Embryonic facial prominence (tissue), 1 donor: ENCODE measurements around the gene FPR1.

Source experiments
- DNase-seq: peaks from one replicate; pipeline ENCODE4 v3.0.0-alpha.2; 2016; ENCODE audit errors: extremely low spot score

FPR1 gene

GRCh38 chr19:51737924-51738323 lies 13.8 kb downstream of the FPR1 start:
- DNase-seq: no peak

- DNase-seq: no peak
Measured at GRCh38 chr19:51737389-51737788, 14.3 kb downstream of the FPR1 start.

DNA sequence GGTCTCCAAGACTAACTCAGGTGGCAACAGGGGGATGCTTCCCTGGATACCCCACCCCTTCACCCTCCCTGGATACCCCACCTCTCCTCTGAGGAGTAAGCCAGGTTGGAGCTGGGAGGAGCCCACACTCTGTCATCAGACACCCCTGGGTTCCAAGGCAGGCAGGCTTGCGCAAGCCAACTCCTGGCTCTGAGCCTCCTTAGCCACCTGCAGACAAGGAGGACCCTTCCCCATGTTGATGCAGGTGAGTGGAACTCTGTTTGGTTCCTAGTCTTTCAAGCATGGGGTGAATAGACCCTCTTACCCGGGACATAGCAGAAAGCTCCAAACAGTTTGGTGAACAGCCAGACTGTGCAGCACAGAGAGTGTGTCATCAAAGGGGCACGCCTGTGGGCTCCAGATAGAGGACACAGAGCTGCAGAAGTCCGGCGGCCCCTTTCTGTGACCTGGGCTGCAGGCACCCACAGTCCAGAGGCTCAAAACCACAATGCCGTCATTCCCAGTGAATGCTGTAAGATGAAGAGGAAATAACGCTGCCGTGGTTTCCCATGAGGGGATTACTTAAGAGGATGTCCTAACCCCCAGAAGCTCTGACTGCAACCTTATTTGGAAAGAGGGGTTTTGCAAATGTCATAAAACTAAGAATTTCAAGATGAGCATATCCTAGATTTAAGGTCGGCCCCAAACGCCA lies 15.8 kb downstream of the FPR1 start:
- DNase-seq: no peak

DNA sequence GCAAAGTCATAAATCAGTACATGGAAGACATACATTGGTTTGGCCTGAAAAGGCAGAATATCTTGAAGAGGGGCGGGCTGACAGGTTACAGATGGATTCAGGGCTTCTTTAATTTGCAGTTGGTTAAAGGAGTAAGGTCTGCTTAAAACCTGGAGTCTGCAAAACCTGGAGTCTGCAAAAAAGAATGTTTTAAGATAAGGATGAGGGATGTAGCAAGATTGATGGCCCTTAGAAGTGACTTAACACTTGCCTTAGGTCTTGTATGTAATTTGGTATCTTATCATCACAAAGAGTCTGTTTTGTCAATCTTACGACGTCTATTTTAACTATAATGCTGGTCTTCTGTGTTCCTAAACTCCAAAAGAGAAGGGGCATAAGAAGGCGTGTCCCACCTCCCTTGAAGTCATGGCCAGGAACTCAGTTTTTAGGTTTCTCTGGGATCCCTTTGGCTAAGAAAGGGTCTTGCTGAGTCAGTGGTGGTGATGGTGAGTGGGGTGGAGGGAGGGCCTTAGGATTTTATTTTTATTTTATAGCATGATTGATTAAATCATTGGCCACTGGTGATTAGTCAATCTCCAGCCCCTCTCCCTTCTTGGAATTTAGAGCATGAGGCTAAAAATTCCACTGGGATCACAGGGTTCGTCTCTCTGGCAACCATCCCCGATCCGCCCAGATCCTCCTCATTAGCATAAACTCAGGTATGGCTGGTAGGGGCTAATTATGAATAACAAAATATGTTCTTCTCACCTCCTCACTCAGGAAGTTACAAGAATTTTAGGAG lies 17.7 kb downstream of the FPR1 start:
- DNase-seq: no peak

DNA sequence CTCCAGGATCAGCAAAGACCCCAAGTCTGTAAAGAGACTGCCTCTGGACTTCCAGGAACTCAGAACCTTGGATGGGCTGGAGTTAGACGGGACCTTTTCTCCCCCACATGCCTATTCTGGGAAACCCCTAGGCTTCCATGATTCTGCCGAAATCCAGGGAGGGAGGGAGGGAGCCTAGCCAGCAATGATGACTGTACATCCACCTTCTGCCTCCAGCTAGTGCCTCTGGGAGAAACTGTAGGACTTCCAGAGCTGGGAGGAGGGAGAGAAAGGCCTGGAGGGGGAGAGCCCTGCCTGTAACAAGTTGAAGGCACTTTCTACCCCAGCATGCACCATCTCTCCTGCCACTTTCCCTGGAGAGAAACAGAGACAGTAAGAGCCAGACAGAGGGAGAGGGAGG lies 21.9 kb downstream of the FPR1 start:
- no peak for DNase-seq

- DNase-seq: no peak
Measured at GRCh38 chr19:51727349-51727880, 24.3 kb downstream of the FPR1 start.

GRCh38 chr19:51726049-51726448 lies 25.6 kb downstream of the FPR1 start:
- DNase-seq: no peak

- DNase-seq: no peak
Measured at GRCh38 chr19:51724543-51724942, 27.1 kb downstream of the FPR1 start.

GRCh38 chr19:51722492-51722891 lies 29.2 kb downstream of the FPR1 start:
- no peak for DNase-seq

GRCh38 chr19:51721905-51722304 lies 29.8 kb downstream of the FPR1 start:
- DNase-seq: no peak

DNA sequence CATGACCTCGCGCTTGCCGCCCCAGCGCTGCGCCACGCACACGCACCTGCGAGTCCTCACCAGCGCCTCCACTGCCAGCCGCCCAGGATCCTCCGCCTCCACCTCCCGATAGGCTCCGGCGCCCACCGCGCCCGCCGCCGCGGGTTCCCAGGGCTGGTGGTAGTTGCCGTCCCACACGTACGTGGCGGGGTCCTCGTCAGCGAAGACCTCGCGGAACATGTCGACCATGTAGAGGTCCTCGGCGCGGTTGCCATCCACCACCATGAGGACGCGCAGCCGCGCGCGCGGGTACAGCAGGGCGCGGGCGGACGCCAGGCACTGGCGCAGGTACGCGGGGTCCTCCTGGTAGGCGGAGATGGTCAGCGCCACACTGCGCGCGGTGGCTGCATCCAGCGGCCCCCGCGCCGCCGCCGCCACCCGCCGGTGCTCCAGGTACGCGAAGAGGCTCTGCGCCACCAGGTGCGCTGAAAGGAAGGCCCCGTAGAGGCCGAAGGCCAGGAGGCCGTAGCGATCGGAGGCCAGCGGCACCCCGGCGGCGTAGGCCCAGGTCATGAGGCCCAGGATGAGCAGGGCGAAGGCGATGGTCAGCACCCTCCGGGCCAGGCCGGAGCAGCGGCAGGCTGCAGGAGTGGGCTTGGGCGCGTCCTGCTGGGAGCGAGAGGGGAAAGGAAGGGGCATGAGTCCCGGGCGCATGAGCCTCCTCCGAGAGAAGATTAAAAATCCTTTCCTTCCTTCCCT lies 32.3 kb downstream of the FPR1 start:
- no peak for DNase-seq

- DNase-seq: no peak
Measured at GRCh38 chr19:51716925-51717324, 34.8 kb downstream of the FPR1 start.

GRCh38 chr19:51715850-51716249 lies 35.8 kb downstream of the FPR1 start:
- DNase-seq: no peak

DNA sequence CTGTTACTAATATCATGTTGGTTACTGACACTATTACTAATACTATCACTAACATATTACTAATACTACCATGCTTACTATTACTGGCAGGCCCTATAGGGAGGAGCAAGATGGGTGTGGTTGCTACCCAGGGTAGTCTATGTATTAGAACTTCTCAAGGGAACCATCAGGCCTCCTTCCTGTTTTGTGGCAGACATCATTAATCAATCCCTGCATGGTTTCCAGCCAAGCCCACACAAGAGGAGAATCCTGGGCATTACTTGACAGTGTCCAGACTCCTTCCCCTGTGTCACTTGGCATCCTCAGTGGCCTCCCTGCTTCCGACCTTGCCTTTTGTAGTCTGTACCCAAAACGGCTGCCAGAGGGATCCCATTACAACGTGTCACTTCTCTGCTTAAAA lies 36.8 kb downstream of the FPR1 start:
- no peak for DNase-seq

DNA sequence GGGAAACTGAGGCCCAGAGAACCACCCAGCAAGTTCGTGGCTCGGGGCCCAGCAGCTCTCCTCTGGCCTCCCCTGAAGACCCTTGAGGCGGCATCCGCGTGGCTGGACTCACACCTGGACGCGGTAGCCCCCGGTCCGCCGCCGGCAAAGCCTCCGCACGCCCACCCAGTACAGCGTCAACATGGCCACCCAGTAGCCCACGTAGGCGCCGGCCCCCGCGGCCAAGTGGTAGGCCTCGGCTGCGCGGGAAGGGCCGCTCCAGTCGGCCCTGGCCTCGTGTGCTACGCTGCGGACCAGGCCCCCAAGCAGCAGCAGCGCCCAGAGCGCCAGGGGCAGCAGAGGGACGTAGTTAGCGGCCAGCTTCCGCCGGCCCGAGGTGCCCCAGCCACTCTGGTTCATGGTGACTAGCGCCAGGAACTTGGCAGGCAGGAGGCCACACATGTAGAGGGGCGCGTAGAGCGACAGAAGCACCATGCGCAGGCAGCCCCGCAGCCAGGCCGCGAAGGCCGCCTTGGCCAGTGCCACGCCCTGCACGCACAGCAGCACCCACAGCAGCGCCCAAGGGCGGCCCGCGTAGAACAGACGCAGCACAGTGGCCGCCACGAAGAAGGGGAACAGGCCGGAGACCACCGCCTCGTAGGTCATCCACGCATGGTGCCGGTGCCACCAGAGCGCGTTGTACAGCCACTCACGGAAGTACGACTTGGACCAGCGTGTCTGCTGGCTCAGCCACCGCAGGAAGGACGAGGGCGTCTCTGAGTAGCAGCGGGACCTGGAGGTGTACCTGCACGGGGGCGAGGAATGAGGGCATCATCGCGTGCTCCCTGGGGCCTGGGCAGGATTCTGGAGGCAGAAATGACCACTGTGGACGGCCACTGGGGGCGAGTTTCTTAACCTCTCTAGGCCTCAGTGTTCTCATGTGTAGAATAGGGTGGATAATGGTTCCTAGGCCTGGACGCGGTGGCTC lies 38.1 kb downstream of the FPR1 start:
- DNase-seq: no peak

GRCh38 chr19:51712461-51713081 lies 39.1 kb downstream of the FPR1 start:
- DNase-seq: no peak

DNA sequence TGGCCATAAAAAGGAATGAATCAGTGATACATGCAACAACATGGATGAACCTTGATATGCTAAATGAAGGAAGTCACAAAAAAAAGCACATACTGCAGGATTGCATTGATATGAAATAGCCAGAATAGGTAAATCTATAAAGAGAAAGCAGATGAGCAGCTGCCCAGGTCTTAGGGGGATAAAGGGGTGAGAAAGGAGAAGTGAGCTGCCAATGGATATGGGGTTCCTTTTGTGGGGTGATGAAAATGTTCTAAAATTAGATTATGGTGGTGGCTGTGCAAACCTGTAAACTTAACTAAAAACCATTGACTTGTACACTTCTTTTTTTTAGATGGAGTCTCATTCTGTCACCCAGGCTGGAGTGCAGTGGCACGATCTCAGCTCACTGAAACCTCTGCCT lies 40.0 kb downstream of the FPR1 start:
- DNase-seq: no peak

GRCh38 chr19:51710163-51710562 lies 41.5 kb downstream of the FPR1 start:
- DNase-seq: no peak

- DNase-seq: no peak
Measured at GRCh38 chr19:51709575-51709974, 42.1 kb downstream of the FPR1 start.

DNA sequence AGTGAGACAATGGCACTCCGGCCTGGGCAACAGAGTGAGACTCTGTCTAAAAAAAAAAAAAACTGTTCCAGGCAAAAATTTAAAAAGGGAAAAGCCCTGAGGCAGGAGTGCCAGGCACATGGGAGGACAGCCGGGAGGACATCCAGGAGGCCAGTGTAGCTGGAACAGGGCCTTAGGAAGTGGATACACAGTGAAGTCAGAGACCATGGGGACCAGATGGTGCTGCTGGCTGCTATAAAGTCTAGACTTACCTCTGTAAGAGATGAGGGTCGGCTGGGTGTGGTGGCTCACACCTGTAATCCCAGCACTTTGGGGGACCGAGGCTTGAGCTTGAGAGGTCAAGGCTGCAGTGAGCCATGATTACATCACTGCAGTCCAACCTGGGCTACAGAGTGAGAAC lies 42.9 kb downstream of the FPR1 start:
- DNase-seq: no peak

GRCh38 chr19:51706885-51707284 lies 44.8 kb downstream of the FPR1 start:
- no peak for DNase-seq
